ENCODE results near the gene CNPY4. TPM values are rescaled to one million over a fixed set of nuclear protein-coding genes. Genes with fewer than 3 reads are reported as not detected.

The CNPY4 gene
- 10.5 to 12.4 TPM (median 10.8 TPM) in 5 replicates for total RNA-seq (2022; extraction: Qiagen RNA extraction; ENCODE audit: low read depth)

DNA sequence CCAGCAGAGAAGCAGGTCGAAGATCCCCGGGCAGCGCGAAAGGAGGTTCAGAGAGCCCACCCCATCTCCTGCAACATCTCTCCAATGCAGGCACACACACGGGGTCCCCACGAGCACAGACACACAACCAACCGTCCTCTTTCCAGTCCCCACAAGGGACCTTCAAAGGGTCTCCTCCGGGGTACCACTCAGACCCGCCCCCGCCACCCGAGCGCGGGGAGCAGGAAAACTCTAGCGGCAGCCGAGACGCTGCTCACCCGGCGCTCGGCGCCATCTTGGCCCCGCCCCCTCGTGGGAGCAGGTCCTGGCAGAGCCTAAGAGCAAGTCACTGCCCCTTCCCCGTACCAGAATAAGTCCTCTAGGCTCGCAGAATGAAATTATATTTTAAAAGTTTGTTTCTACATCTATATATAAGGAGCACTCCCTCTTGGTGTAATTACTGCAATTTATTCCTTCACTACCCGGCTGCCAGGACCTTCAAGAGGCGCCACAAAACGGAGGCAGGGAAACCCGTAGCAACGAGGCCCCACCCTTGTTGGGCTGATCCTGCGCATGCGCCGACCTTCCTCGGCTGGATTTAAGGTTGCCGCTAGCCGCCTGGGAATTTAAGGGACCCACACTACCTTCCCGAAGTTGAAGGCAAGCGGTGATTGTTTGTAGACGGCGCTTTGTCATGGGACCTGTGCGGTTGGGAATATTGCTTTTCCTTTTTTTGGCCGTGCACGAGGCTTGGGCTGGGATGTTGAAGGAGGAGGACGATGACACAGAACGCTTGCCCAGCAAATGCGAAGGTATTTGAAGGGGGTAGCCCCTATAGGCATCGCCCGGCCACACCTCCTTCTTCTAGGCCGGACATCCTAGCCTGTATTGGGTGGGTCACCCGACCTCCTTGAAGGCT is at the start of gene CNPY4, which contains the start of gene TAF6:
TSS of gene CNPY4 (plus strand) at position 563 of the 898 bp plus-strand sequence. CDS start at position 674, 111 bp downstream.
TSS of gene TAF6 (minus strand) at position 287 of the 898 bp plus-strand sequence. CDS start 5,149 bp downstream, outside the sequence.

GRCh38 chr7:100081535-100082102 is 37.8 kb upstream of the CNPY4 start, which contains the start of gene ZNF3:
Gene ZNF3, minus strand, starts transcription at chr7:100081723. Its CDS starts 4,366 bp downstream, at chr7:100077357.

GRCh38 chr7:100088621-100089457 is 30.6 kb upstream of the CNPY4 start, which contains the start of gene COPS6:
Gene COPS6, plus strand, starts transcription at chr7:100088969. Its CDS starts 22 bp downstream, at chr7:100088991.

DNA sequence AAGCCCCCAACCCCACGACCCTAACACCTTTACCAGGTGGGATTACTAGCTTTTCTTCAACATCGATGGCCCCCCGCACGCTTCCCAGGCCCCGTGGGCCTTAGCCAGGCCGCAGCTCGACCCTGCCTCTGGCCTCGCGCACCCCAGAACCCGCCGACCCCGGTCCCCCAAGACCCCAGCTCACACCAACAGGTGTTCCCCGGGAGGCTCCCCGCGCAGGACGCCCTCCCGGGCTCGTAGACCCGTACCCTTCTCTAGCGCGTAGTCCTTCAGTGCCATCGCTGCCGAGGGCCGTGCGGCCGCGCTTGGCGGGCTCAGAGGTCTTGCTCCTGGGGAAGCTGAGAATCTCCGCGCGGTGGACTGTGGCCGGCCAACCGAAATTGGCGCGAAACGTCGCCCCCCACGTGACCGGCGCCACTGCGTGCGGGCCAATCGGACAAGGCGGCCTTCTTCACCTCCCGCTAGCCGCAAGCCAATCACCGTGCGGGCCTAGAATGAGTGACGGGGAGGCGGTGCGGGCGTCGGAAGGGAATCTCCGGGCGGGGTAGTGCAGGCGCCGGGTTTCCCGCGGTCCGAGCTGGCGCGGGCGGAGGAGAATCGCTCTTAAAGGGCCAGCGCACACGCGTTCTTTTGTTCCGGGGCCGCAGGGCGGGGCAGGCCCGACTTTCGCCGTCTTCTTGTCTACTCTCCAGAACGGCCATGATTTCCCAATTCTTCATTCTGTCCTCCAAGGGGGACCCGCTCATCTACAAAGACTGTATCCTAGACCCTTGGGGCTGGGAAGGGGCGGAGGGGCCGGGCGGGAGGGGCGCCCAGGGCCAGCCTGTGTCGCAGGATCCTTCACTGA is 18.2 kb upstream of the CNPY4 start, which contains the start of the genes AP4M1 and MCM7:
TSS of gene AP4M1 (plus strand) at position 628 of the 847 bp plus-strand sequence. CDS start at position 700, 72 bp downstream.
TSS of gene MCM7 (minus strand) at position 382 of the 847 bp plus-strand sequence. CDS start at position 279, 103 bp downstream.

GRCh38 chr7:100126931-100127865 is 7.8 kb downstream of the CNPY4 start, which contains the start of gene MBLAC1:
Gene MBLAC1, plus strand, starts transcription at chr7:100126967. Its CDS starts 429 bp downstream, at chr7:100127396.

DNA sequence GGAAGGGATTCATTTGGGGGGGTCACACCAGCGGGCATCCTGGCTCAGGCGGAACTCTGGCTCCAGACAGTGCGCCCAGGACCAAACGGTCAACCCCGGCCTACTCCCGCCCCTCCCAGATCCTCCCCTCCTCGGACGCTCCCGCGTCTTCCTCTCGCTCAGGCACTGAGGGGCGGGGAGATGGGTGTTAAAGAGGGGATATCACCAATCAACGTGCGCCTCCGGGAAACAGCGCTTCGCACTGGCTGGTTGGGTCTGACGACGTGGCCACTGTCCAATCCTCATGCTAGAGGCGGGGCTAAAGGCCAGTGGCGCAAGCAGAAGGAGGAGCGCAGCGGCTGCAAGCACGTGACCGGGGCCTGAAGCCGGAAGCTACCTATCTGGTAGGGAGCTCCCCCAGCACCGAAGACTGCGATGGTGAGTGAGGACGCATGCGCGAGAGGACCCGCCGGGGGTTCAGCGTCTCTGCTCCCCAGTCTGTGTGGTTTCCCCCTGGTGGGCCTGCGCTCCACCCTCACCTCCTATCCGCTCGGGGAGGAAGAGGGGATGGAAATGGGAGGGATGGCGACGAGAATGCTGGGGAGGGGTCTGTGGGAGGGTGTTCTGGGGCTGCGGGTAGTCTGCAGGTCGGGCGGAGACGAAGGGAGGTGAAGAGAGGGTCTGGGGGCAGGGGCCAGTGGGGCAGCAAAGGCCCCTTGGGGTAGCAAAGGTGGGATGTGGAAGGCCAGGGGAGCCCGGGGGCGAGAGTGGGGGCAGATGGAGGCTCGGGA is 29.3 kb downstream of the CNPY4 start, which contains the start of gene LAMTOR4:
TSS of gene LAMTOR4 (plus strand) at position 360 of the 770 bp plus-strand sequence. CDS start at position 415, 55 bp downstream.

DNA sequence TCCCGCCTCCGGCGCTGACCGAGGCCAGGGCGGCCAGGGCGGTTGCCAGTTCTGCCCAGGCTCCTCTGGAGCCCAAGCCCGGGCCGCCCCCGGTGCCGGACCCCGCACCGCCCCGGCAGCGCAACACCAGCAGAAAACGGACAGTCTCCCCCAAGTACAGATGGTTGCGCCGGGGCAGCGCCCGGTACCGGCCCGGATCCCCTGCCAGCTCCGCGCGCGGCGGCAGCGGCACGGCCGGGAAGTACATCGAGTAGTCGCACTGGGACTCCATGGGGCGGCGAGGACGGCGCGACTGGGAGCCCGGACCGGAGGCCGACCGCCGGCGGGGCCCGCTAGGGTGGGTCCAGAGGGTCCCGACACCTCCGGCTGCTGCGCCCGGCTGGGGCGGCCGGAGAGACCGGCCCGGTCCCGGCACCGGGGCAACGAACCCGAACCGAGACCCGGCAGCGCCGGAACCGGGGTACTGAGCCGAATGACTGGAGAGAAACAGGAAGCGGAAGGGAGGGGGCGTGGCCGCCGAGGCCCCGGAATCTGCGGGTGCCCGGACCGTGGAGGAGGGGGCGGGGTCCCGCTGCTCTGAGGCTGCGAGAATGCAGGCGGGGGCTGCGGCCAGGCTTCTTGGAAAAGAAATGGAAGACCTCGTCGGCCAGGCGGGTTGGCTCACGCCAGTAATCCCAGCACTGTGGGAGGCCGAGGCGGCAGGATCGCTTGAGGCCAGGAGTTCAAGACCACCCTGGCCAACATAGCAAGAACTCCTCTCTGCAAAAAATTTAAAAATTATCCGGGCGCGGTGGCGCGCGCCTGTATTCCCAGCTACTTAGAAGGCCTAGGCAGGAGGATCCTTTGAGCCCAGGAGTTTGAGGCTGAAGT is 39.0 kb downstream of the CNPY4 start, which contains the start of gene TRAPPC14:
TSS of gene TRAPPC14 (minus strand) at position 495 of the 870 bp plus-strand sequence. CDS start at position 271, 224 bp downstream.

Other genes starting within 250 kb of the CNPY4 start
- not detected in 5 replicates for gene OR2AE1, start 242.6 kb upstream of the CNPY4 start, total RNA-seq (2022; extraction: Qiagen RNA extraction; ENCODE audit: low read depth)
- gene TRIM4, start 200.1 kb upstream of the CNPY4 start, total RNA-seq (2022; extraction: Qiagen RNA extraction; ENCODE audit: low read depth), result 20.5 to 27.9 TPM (median 26.3 TPM) in 5 replicates
- 0.14 to 0.31 TPM (median 0.21 TPM) in 4 of 5 replicates, not detected in the other for gene GJC3, start 190.0 kb upstream of the CNPY4 start, total RNA-seq (2022; extraction: Qiagen RNA extraction; ENCODE audit: low read depth)
- gene AZGP1, start 143.6 kb upstream of the CNPY4 start, total RNA-seq (2022; extraction: Qiagen RNA extraction; ENCODE audit: low read depth), result 0.27 TPM in 1 of 5 replicates, not detected in the others
- gene ZKSCAN1, start 104.0 kb upstream of the CNPY4 start, total RNA-seq (2022; extraction: Qiagen RNA extraction; ENCODE audit: low read depth), result 6.1 to 9.9 TPM (median 9.2 TPM) in 5 replicates
- gene ZSCAN21, start 69.9 kb upstream of the CNPY4 start, total RNA-seq (2022; extraction: Qiagen RNA extraction; ENCODE audit: low read depth), result 9.3 to 12.1 TPM (median 10.1 TPM) in 5 replicates
- gene ZNF3, start 37.9 kb upstream of the CNPY4 start, total RNA-seq (2022; extraction: Qiagen RNA extraction; ENCODE audit: low read depth), result 18.2 to 23.1 TPM (median 19.7 TPM) in 5 replicates
- gene COPS6, start 30.7 kb upstream of the CNPY4 start, total RNA-seq (2022; extraction: Qiagen RNA extraction; ENCODE audit: low read depth), result 149 to 206 TPM (median 179 TPM) in 5 replicates
- 234 to 255 TPM (median 254 TPM) in 5 replicates for gene MCM7, start 18.2 kb upstream of the CNPY4 start, total RNA-seq (2022; extraction: Qiagen RNA extraction; ENCODE audit: low read depth)
- gene AP4M1, start 18.0 kb upstream of the CNPY4 start, total RNA-seq (2022; extraction: Qiagen RNA extraction; ENCODE audit: low read depth), result 12.3 to 15.4 TPM (median 14.5 TPM) in 5 replicates
- 57.6 to 68.0 TPM (median 64.7 TPM) in 5 replicates for gene TAF6, start 276 bp upstream of the CNPY4 start, total RNA-seq (2022; extraction: Qiagen RNA extraction; ENCODE audit: low read depth)
- 2.7 to 3.8 TPM (median 3.1 TPM) in 5 replicates for gene MBLAC1, start 7.3 kb downstream of the CNPY4 start, total RNA-seq (2022; extraction: Qiagen RNA extraction; ENCODE audit: low read depth)
- gene LAMTOR4, start 29.3 kb downstream of the CNPY4 start, total RNA-seq (2022; extraction: Qiagen RNA extraction; ENCODE audit: low read depth), result 141 to 188 TPM (median 175 TPM) in 5 replicates
- 8.7 to 16.1 TPM (median 12.9 TPM) in 5 replicates for gene TRAPPC14, start 39.1 kb downstream of the CNPY4 start, total RNA-seq (2022; extraction: Qiagen RNA extraction; ENCODE audit: low read depth)
- 0.07 to 0.08 TPM in 2 of 5 replicates, not detected in the others for gene GAL3ST4, start 49.0 kb downstream of the CNPY4 start, total RNA-seq (2022; extraction: Qiagen RNA extraction; ENCODE audit: low read depth)
- 0.54 to 1.1 TPM (median 0.96 TPM) in 5 replicates for gene GPC2, start 57.7 kb downstream of the CNPY4 start, total RNA-seq (2022; extraction: Qiagen RNA extraction; ENCODE audit: low read depth)
- gene STAG3, start 58.3 kb downstream of the CNPY4 start, total RNA-seq (2022; extraction: Qiagen RNA extraction; ENCODE audit: low read depth), result 0.10 to 0.50 TPM (median 0.20 TPM) in 4 of 5 replicates, not detected in the other
- not detected in 5 replicates for gene PVRIG, start 100.3 kb downstream of the CNPY4 start, total RNA-seq (2022; extraction: Qiagen RNA extraction; ENCODE audit: low read depth)
- gene SPDYE3, start 188.1 kb downstream of the CNPY4 start, total RNA-seq (2022; extraction: Qiagen RNA extraction; ENCODE audit: low read depth), result not detected in 5 replicates
- gene PILRB, start 238.5 kb downstream of the CNPY4 start, total RNA-seq (2022; extraction: Qiagen RNA extraction; ENCODE audit: low read depth), result 17.3 to 30.3 TPM (median 27.1 TPM) in 5 replicates